ENCODE results near the gene FARP2. TPM values are rescaled to one million over a fixed set of nuclear protein-coding genes. Genes with fewer than 3 reads are reported as not detected.

Gene FARP2
- total and polyA plus RNA-seq, 2 experiments from 2014 or later = 16.0 to 22.6 TPM

DNA sequence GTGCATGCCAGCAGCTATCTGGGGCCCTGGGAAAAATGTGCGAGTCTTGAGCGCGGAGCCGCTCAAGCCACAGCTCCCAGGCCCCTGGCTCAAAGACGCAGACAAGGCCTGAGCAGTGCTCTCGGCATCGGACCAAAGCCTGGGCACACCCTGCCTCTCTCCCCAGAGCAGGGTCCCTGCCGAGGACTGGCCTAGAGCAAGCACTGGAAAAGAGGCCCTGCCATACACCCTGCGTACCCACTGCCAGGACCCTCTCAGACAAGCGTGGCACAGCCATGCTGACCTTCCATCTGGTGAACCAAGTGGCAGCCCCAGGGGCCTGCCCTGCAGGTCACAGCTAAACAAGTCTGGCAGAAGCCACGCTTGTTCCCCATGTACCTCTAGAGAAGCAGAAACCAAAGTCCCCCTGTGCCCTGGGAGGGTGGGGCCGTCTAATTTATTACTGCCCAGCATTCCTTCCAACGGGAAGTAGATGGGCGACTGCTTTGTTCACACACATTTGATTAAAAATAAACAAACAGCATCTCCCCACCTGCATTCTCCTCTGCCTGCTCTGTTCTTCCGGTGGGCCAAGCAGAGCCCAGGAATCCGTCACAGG lies 138.3 kb downstream of the FARP2 start:
- H3K4me3 ChIP-seq = no peak overlapping the region
- Mint-ChIP-seq H3K4me3 (no peak overlapping the region), H3K27me3 (ENCODE audit: insufficient read depth, low read depth, poor library complexity) (peaks cover 17% of the 10 kb centered on the region), H3K4me1 (peaks cover 4% of the 10 kb centered on the region; the same call in 1 of the 3 replicates), H3K27ac (no peak overlapping the region), H3K9me3 (no peaks in the 10 kb centered on the region; the same call in 2 of the 3 replicates), H3K36me3 (ENCODE audit: low read depth) (peaks cover 28% of the 10 kb centered on the region)
- H4K20me1 ChIP-seq (replicated peaks; ENCODE audit: insufficient read depth) = no peaks in the 10 kb centered on the region
- DNase-seq (ENCODE audit: low spot score) = no peak
- H3K4me1 ChIP-seq (ENCODE audit: insufficient read depth) = no peaks in the 10 kb centered on the region
- no peaks in the 10 kb centered on the region for H3K27me3 ChIP-seq (ENCODE audit: insufficient read depth)
- TF ChIP-seq CTCF (conservative IDR thresholded peaks at IDR 0.05; ENCODE audit: low read depth in 2 of 2) (no peak), ZNF331 (CRISPR knock-in tag; IDR thresholded peaks at IDR 0.05; ENCODE audit: low read depth) (no peak), ZNF114 (CRISPR knock-in tag; IDR thresholded peaks at IDR 0.05) (no peak), EZH2 (IDR thresholded peaks at IDR 0.05; ENCODE audit: low read depth, unreplicated experiment) (no peak), NANOG (IDR thresholded peaks at IDR 0.05; ENCODE audit: borderline replicate concordance) (no peak), POLR2AphosphoS5 (IDR thresholded peaks at IDR 0.05; ENCODE audit: low read depth) (no peak), ETS1 (IDR thresholded peaks at IDR 0.05) (no peak), STAT1 (IDR thresholded peaks at IDR 0.05; ENCODE audit: unreplicated experiment) (no peak)
- TF ChIP-seq, protein P1, sequence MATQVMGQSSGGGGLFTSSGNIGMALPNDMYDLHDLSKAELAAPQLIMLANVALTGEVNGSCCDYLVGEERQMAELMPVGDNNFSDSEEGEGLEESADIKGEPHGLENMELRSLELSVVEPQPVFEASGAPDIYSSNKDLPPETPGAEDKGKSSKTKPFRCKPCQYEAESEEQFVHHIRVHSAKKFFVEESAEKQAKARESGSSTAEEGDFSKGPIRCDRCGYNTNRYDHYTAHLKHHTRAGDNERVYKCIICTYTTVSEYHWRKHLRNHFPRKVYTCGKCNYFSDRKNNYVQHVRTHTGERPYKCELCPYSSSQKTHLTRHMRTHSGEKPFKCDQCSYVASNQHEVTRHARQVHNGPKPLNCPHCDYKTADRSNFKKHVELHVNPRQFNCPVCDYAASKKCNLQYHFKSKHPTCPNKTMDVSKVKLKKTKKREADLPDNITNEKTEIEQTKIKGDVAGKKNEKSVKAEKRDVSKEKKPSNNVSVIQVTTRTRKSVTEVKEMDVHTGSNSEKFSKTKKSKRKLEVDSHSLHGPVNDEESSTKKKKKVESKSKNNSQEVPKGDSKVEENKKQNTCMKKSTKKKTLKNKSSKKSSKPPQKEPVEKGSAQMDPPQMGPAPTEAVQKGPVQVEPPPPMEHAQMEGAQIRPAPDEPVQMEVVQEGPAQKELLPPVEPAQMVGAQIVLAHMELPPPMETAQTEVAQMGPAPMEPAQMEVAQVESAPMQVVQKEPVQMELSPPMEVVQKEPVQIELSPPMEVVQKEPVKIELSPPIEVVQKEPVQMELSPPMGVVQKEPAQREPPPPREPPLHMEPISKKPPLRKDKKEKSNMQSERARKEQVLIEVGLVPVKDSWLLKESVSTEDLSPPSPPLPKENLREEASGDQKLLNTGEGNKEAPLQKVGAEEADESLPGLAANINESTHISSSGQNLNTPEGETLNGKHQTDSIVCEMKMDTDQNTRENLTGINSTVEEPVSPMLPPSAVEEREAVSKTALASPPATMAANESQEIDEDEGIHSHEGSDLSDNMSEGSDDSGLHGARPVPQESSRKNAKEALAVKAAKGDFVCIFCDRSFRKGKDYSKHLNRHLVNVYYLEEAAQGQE (IDR thresholded peaks at IDR 0.05; ENCODE audit: unreplicated experiment) = no peak
- H3K4me2 ChIP-seq = no peak overlapping the region
- no peaks in the 10 kb centered on the region for H3K36me3 ChIP-seq (ENCODE audit: insufficient read depth)
- H3K9me2 ChIP-seq (ENCODE audit: insufficient read depth) = no peaks in the 10 kb centered on the region
- ATAC-seq = no peak
- H3F3A ChIP-seq (replicated peaks; ENCODE audit: low read depth) = no peaks in the 10 kb centered on the region; the same call in 1 of the 2 replicates
- H2AFZ ChIP-seq = no peak overlapping the region
- H3K79me2 ChIP-seq (replicated peaks; ENCODE audit: insufficient read depth) = no peaks in the 10 kb centered on the region
- no peak overlapping the region for H3K27ac ChIP-seq (ENCODE audit: low read depth)

All from GM23338 (cell line).